Measurements from ENCODE around the gene CA5A. TPM values are rescaled to one million over a fixed set of nuclear protein-coding genes. Genes with fewer than 3 reads are reported as not detected.
"Not testable (repeated sequence)": the region's sequence is repeated elsewhere in the genome, so short reads cannot be mapped to it uniquely, and the experiment has no call there.

CA5A gene
- total RNA-seq, 2 experiments from 2014 or later, result not detected

GRCh38 chr16:87863327-87863635, 73.0 kb downstream of the CA5A start:
- H3K9me3 Mint-ChIP-seq (ENCODE audit: low read depth); intact Hi-C loops (cut with DNase I, micrococcal nuclease); H3K27me3 Mint-ChIP-seq; POLR2A ChIA-PET; ATAC-seq; H3K27ac Mint-ChIP-seq; DNase-seq: not testable (repeated sequence)
- H3K36me3 Mint-ChIP-seq (ENCODE audit: low read depth), result peaks cover 86% of the 10 kb centered on the region
- H3K4me1 Mint-ChIP-seq, result peaks cover 59% of the 10 kb centered on the region
- CTCF ChIA-PET, result interaction anchor here (1.1 kb wide), 1 partner anchor 10 kb away, joined by 3 read pairs; no protein-coding TSS in a partner anchor
- peak overlapping the region; percentile 99 for H3K4me3 Mint-ChIP-seq

- ATAC-seq; H3K27me3 Mint-ChIP-seq; H3K9me3 Mint-ChIP-seq (ENCODE audit: low read depth); DNase-seq; H3K27ac Mint-ChIP-seq; intact Hi-C loops (cut with DNase I, micrococcal nuclease): not testable (repeated sequence)
- peaks cover 64% of the 10 kb centered on the region for H3K4me1 Mint-ChIP-seq
- ChIA-PET CTCF (interaction anchor here (1.1 kb wide), 1 partner anchor 9 kb away, joined by 3 read pairs; no protein-coding TSS in a partner anchor), POLR2A (interaction anchor here (1.2 kb wide), 1 partner anchor 33 kb away, joined by 3 read pairs; no protein-coding TSS in a partner anchor)
- peak overlapping the region; percentile 99 for H3K4me3 Mint-ChIP-seq
- peaks cover 85% of the 10 kb centered on the region for H3K36me3 Mint-ChIP-seq (ENCODE audit: low read depth)
Observed at GRCh38 chr16:87862597-87863326, 73.6 kb downstream of the CA5A start.

- intact Hi-C loops (cut with DNase I, micrococcal nuclease); H3K27ac Mint-ChIP-seq; DNase-seq; H3K27me3 Mint-ChIP-seq; H3K9me3 Mint-ChIP-seq (ENCODE audit: low read depth); ATAC-seq: not testable (repeated sequence)
- Mint-ChIP-seq H3K36me3 (ENCODE audit: low read depth) (peaks cover 84% of the 10 kb centered on the region), H3K4me1 (peaks cover 77% of the 10 kb centered on the region), H3K4me3 (peak overlapping the region; percentile 33)
- POLR2A ChIA-PET, result interaction anchor here (0.6 to 1.9 kb wide), 3 partner anchors 9 to 34 kb away, joined by 3 to 5 read pairs (median 3); no protein-coding TSS in a partner anchor
- CTCF ChIA-PET, result interaction anchor here (0.6 kb wide), 1 partner anchor 28 kb away, joined by 3 read pairs; no protein-coding TSS in a partner anchor
Observed at GRCh38 chr16:87861300-87862099, 74.8 kb downstream of the CA5A start.

- H3K9me3 Mint-ChIP-seq (ENCODE audit: low read depth), result no peaks in the 10 kb centered on the region
- H3K4me1 Mint-ChIP-seq, result peaks cover 81% of the 10 kb centered on the region
- DNase-seq (no peak), ATAC-seq (peak; percentile 11)
- peak overlapping the region; percentile 82 for H3K27ac Mint-ChIP-seq
- intact Hi-C loops (cut with DNase I, micrococcal nuclease), result no loop called here
- H3K27me3 Mint-ChIP-seq, result no peaks in the 10 kb centered on the region
- CTCF ChIA-PET, result interaction anchor here (0.6 kb wide), 1 partner anchor 29 kb away, joined by 3 read pairs; no protein-coding TSS in a partner anchor
- H3K4me3 Mint-ChIP-seq, result peak overlapping the region; percentile 45
- peaks cover 77% of the 10 kb centered on the region for H3K36me3 Mint-ChIP-seq (ENCODE audit: low read depth)
- POLR2A ChIA-PET, result interaction anchor here (0.6 to 1.9 kb wide), 2 partner anchors 11 to 82 kb away, joined by 3 to 5 read pairs; no protein-coding TSS in a partner anchor
Observed at GRCh38 chr16:87860553-87861299, 75.6 kb downstream of the CA5A start.

GRCh38 chr16:87858151-87858993, 78.0 kb downstream of the CA5A start:
- H3K4me3 Mint-ChIP-seq, result peak overlapping the region; percentile 30
- POLR2A ChIA-PET, result interaction anchor here (1.4 kb wide), 1 partner anchor 10 kb away, joined by 5 read pairs; no protein-coding TSS in a partner anchor
- H3K27ac Mint-ChIP-seq, result peak overlapping the region; percentile 84
- ATAC-seq; DNase-seq; intact Hi-C loops (cut with DNase I, micrococcal nuclease); H3K9me3 Mint-ChIP-seq (ENCODE audit: low read depth); H3K27me3 Mint-ChIP-seq: not testable (repeated sequence)
- H3K4me1 Mint-ChIP-seq, result peaks cover 87% of the 10 kb centered on the region
- peaks cover 75% of the 10 kb centered on the region for H3K36me3 Mint-ChIP-seq (ENCODE audit: low read depth)
- CTCF ChIA-PET, result interaction anchor here (1.0 to 1.8 kb wide), 2 partner anchors 13 to 79 kb away, joined by 5 to 9 read pairs; no protein-coding TSS in a partner anchor

DNA sequence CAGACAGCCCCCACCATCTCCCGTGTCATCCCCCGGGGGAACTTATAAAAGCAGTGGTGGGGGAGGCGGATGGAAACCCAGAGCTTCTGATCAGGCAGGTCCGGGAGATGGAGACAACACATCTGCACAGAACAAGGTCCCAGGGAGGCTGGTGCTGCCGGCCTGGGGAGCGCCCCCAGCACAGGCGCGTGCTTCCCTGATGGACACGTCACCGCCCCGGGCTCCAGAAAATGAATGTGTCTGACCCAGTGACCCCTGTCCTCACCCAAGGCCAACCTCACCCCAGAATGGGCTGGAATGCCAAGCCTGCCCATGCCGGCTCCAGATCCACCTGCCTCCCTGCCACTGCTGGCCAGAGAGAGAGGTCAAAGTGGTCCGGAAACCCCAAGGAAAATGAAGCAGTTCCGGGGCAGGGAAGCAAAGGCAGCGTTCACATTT, 79.5 kb downstream of the CA5A start:
- intact Hi-C loops (cut with DNase I, micrococcal nuclease), result no loop called here
- peaks cover 84% of the 10 kb centered on the region for H3K4me1 Mint-ChIP-seq
- POLR2A ChIA-PET, result interaction anchor here (2.2 to 3.6 kb wide), 2 partner anchors 8 to 13 kb away, joined by 5 to 28 read pairs; partner anchors contain the start of gene SLC7A5
- peak overlapping the region; percentile 58 for H3K4me3 Mint-ChIP-seq
- H3K36me3 Mint-ChIP-seq (ENCODE audit: low read depth), result peaks cover 77% of the 10 kb centered on the region
- H3K27ac Mint-ChIP-seq, result peak overlapping the region; percentile 84
- H3K27me3 Mint-ChIP-seq, result no peaks in the 10 kb centered on the region
- H3K9me3 Mint-ChIP-seq (ENCODE audit: low read depth), result no peaks in the 10 kb centered on the region
- no peak for ATAC-seq
- CTCF ChIA-PET, result interaction anchor here (1.0 to 1.8 kb wide), 2 partner anchors 15 to 78 kb away, joined by 4 to 9 read pairs; no protein-coding TSS in a partner anchor
- no peak for DNase-seq

DNA sequence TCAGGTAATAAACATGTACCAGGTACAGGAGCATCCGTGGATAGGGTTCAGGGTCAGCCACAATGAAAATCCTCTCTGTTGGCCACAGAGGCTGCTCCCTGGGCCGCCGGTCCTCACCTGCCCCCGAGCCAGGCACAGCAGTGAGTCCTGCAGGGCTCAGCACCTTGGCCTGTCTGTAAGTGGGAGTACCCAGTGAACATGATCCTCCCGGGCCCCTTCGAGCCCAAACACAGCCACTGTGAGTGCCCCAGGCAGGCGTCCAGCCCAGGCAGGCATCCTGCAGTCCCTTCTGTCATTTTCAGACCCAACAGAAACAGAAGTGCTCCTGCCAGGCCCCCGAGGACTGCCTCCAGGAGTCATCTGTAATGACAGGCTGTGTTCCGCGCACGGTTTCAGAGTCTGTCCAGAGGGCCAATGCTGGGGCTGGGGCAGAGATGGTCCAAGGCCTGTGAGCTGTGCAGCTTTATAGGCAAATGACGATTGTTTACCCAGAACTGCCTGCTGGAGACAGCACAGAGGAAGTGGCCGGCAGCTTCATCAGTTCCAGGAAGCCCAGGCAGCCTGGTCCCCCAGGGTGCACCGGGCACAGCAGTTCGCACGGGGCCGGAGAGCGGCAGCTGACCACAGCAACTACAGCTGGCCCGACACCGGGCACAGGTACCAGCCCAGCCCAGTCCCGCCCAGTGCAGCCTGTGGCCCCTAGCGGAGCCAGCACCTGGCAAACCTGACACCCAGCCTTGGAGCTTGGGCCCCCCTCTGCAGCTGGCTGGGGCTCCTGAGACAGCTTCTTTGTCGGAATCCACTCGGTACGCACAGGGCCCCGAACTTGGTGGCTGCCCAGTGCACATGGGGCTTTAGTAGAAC, 80.2 kb downstream of the CA5A start:
- ChIA-PET CTCF (interaction anchor here (1.0 kb wide), 1 partner anchor 77 kb away, joined by 4 read pairs; no protein-coding TSS in a partner anchor), POLR2A (interaction anchor here (2.2 to 3.6 kb wide), 2 partner anchors 9 to 13 kb away, joined by 5 to 28 read pairs; partner anchors contain the start of gene SLC7A5)
- peak; percentile 58 for DNase-seq
- Mint-ChIP-seq H3K36me3 (ENCODE audit: low read depth) (peaks cover 73% of the 10 kb centered on the region), H3K27ac (peak overlapping the region; percentile 84), H3K4me1 (peaks cover 78% of the 10 kb centered on the region), H3K9me3 (ENCODE audit: low read depth) (no peaks in the 10 kb centered on the region), H3K4me3 (peak overlapping the region; percentile 58), H3K27me3 (no peaks in the 10 kb centered on the region)
- intact Hi-C loops (cut with DNase I, micrococcal nuclease), result no loop called here
- peak; percentile 20 for ATAC-seq

- Mint-ChIP-seq H3K27me3 (no peaks in the 10 kb centered on the region), H3K27ac (peak overlapping the region; percentile 94), H3K4me3 (peak overlapping the region; percentile 43), H3K4me1 (peaks cover 72% of the 10 kb centered on the region), H3K36me3 (ENCODE audit: low read depth) (peaks cover 75% of the 10 kb centered on the region), H3K9me3 (ENCODE audit: low read depth) (no peaks in the 10 kb centered on the region)
- CTCF ChIA-PET, result interaction anchor here (0.8 kb wide), 1 partner anchor 54 kb away, joined by 3 read pairs; no protein-coding TSS in a partner anchor
- POLR2A ChIA-PET, result interaction anchor here (0.8 to 3.6 kb wide), 3 partner anchors 10 to 43 kb away, joined by 3 to 28 read pairs (median 3); partner anchors contain the start of gene SLC7A5
- DNase-seq, result no peak
- intact Hi-C loops (cut with DNase I, micrococcal nuclease), result loop anchor here (5.0 kb wide), 3 partner anchors 78 to 463 kb away; partner anchors contain the start of gene MAP1LC3B (in 1 of the 2)
- no peak for ATAC-seq
Observed at GRCh38 chr16:87854907-87855683, 81.2 kb downstream of the CA5A start.
